Measurements from ENCODE around the gene ANKS1B. TPM values are rescaled to one million over a fixed set of nuclear protein-coding genes. Genes with fewer than 3 reads are reported as not detected.

The ANKS1B gene
- total RNA-seq, 4 donors from 2014 or later = 34.5 to 81.9 (median 71.1) TPM

DNA sequence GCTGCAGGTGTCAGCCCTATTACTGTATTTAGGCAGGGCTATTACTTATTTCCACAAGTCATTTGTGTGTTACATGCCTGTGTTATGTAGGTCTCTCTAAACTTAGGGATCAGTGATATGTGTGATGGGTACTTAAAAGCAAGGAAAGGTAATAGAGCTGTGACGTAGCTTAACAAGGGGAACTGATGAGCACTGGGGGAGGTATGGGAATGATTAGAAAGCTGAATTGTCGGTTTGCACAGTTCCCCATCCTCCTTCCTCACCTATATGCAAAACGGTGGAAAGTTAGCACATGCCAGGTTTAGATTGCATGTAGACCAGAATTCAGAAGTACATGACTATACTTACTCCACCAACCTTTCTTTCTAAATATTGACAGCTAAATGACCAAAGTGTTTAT is 831.4 kb downstream of the ANKS1B start:
- Histone ChIP-seq H3K27ac (no peak overlapping the region), H3K4me3 (replicated peaks in 1 of 3) (no peak overlapping the region), H3K4me1 (no peaks in the 10 kb centered on the region), H3K27me3 (no peaks in the 10 kb centered on the region), H3K36me3 (no peaks in the 10 kb centered on the region), H3K9me3 (no peaks in the 10 kb centered on the region)
- intact Hi-C loops (cut with DNase I) = no loop called here
- no peak for DNase-seq
- 82% methylated on average over 3 of the region's 3 CpGs for WGBS, 2 donors
- TF ChIP-seq POLR2A (IDR thresholded peaks at IDR 0.05) = no peak
- TF ChIP-seq, protein P1, sequence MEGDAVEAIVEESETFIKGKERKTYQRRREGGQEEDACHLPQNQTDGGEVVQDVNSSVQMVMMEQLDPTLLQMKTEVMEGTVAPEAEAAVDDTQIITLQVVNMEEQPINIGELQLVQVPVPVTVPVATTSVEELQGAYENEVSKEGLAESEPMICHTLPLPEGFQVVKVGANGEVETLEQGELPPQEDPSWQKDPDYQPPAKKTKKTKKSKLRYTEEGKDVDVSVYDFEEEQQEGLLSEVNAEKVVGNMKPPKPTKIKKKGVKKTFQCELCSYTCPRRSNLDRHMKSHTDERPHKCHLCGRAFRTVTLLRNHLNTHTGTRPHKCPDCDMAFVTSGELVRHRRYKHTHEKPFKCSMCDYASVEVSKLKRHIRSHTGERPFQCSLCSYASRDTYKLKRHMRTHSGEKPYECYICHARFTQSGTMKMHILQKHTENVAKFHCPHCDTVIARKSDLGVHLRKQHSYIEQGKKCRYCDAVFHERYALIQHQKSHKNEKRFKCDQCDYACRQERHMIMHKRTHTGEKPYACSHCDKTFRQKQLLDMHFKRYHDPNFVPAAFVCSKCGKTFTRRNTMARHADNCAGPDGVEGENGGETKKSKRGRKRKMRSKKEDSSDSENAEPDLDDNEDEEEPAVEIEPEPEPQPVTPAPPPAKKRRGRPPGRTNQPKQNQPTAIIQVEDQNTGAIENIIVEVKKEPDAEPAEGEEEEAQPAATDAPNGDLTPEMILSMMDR (IDR thresholded peaks at IDR 0.05) = no peak

DNA sequence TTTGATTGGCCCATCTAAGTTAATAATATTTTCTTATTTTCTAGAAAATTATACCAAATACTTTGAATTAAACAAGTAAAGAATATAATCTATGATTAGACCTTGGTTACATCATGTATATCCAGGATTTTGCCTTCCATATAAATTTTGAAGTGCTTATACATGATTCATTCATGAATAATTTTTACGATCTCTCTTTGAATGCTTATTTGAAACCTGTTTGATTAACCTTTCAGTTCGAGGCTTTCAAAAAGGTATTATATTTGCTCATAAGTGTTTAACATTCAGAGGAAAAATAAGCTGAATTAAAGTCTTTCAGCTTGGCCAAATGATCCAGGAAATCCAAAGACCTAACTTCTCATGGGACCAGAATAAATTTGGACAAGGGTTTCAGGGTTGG is 832.4 kb downstream of the ANKS1B start:
- intact Hi-C loops (cut with DNase I) = no loop called here
- Histone ChIP-seq H3K36me3 (no peaks in the 10 kb centered on the region), H3K4me1 (no peaks in the 10 kb centered on the region), H3K4me3 (replicated peaks in 1 of 3) (no peak overlapping the region), H3K27me3 (no peaks in the 10 kb centered on the region), H3K27ac (no peak overlapping the region), H3K9me3 (no peaks in the 10 kb centered on the region)
- no peak for DNase-seq
- no peak for TF ChIP-seq POLR2A (IDR thresholded peaks at IDR 0.05)
- TF ChIP-seq, protein P1 (IDR thresholded peaks at IDR 0.05) = no peak
- WGBS, 2 donors = 80 to 84% methylated on average over 2 of the region's 2 CpGs

DNA sequence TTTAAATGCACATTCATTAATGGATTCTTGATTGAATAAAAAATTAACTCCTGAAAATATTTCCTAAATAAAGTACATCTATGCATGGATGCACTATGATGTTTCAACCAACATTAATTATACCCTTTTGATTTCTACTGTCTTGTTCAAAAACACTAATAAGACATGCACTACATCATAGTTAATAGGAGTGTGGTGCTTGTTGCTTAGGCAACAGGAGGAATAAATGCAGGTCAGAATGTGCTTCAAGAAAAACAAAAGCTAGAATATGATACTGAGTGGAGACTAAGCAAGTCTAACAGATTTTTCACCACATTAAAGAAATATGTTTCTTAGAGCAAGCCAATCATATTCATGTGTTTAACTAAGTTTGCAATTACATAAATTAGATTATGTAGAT is 833.0 kb downstream of the ANKS1B start:
- Histone ChIP-seq H3K27me3 (no peaks in the 10 kb centered on the region), H3K9me3 (no peaks in the 10 kb centered on the region), H3K4me3 (replicated peaks in 1 of 3) (no peak overlapping the region), H3K27ac (no peak overlapping the region), H3K4me1 (no peaks in the 10 kb centered on the region), H3K36me3 (no peaks in the 10 kb centered on the region)
- intact Hi-C loops (cut with DNase I) = no loop called here
- TF ChIP-seq, protein P1 (IDR thresholded peaks at IDR 0.05) = no peak
- TF ChIP-seq POLR2A (IDR thresholded peaks at IDR 0.05) = no peak
- DNase-seq = no peak

DNA sequence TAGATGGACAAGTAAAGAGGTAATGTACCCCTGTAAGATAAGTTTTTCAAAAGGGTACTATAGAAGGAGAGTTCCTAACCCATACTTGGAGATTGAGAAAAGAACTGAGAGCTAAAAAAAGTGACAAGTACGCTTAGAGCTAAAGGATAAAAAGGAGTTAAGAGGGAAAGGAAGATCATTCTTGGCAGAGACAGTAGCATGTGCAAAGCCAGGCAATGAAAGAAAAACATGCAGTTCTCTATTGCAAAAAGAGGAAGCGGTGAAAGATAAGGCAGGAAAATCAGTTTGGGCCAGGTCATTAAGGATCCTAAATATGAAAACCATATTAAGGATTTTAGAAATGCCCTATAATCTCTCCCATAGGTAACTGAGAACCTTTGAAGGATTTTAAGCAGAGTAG is 837.6 kb downstream of the ANKS1B start:
- DNase-seq = no peak
- no peak for TF ChIP-seq POLR2A (IDR thresholded peaks at IDR 0.05)
- TF ChIP-seq, protein P1 (IDR thresholded peaks at IDR 0.05) = no peak
- 62 to 81% methylated on average over 2 of the region's 2 CpGs for WGBS, 2 donors
- Histone ChIP-seq H3K4me1 (no peaks in the 10 kb centered on the region), H3K4me3 (replicated peaks in 1 of 3) (no peak overlapping the region), H3K36me3 (no peaks in the 10 kb centered on the region), H3K9me3 (no peaks in the 10 kb centered on the region), H3K27ac (no peak overlapping the region), H3K27me3 (no peaks in the 10 kb centered on the region)
- intact Hi-C loops (cut with DNase I) = no loop called here

DNA sequence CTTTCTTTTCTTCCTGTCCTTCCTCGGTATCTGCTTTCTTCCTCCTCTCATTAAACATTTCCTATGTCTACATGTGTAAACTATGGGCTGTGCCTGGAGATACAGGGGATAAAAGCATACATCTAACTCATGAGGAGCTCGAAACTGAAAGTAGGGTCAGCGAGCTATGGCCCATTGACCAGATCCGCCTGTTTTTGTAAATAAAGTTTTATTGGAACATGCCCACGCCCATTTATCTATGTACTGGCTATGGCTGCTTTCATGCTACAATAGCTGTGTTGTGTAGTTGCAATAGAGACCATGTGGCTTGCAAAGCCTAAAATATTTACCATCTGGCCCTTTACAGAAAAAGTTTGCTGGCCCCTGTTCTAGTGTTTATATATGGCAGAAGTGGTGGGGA is 838.0 kb downstream of the ANKS1B start:
- Histone ChIP-seq H3K4me1 (no peaks in the 10 kb centered on the region), H3K27ac (no peak overlapping the region), H3K36me3 (no peaks in the 10 kb centered on the region), H3K4me3 (replicated peaks in 1 of 3) (no peak overlapping the region), H3K9me3 (no peaks in the 10 kb centered on the region), H3K27me3 (no peaks in the 10 kb centered on the region)
- no peak for TF ChIP-seq POLR2A (IDR thresholded peaks at IDR 0.05)
- TF ChIP-seq, protein P1 (IDR thresholded peaks at IDR 0.05) = no peak
- WGBS, 2 donors = 88 to 93% methylated on average over 5 of the region's 5 CpGs
- no peak for DNase-seq
- intact Hi-C loops (cut with DNase I) = no loop called here

Measured in thyroid gland (tissue), 4 donors.